K562 (cell line): Measurements from ENCODE around the gene SLC32A1. TPM values are rescaled to one million over a fixed set of nuclear protein-coding genes. Genes with fewer than 3 reads are reported as not detected.

Source experiments
- ATAC-seq: fragments of 200-7000 bp; cut with Tn5 transposase; 3 replicates; pipeline ENCODE4 v1.9.1; 2020; ENCODE audit warnings: moderate library complexity
- BruUV-seq: library from RNA; stranded (reverse); fragments of 400-500 nt; replicated peaks from 2 replicates; lab custom pipeline; 2021; lab: Mats Ljungman, UMichigan
- CTCF ChIA-PET: fragments of 300-600 bp; formaldehyde crosslinking; extraction: SDS; loops from one replicate; lab custom pipeline; 2021; ENCODE audit warnings: low intra/inter-chr PET ratio; lab: Yijun Ruan, JAX
- POLR2A ChIA-PET: fragments of 300-600, 350-650 bp; sonication (Branson Sonifier 250); formaldehyde crosslinking; extraction: SDS; loops from one replicate; lab custom pipeline; 2021; ENCODE audit warnings: antibody characterized with exemption, inconsistent platforms; lab: Yijun Ruan, JAX
- DNase-seq, 4 experiments: peaks; one replicate each; pipeline versions ENCODE4 v3.0.0 to v3.0.0-alpha.2; 2011 to 2018; ENCODE audit warnings: low spot score in 3 of 4, mixed read lengths in 3 of 4; ENCODE audit errors: extremely low read depth in 1 of 4
- FAIRE-seq: peaks from 2 replicates; lab custom pipeline; 2011; peaks lifted over from hg19 to GRCh38; lab: Jason Lieb, UNC
- H2AFZ ChIP-seq: 2 replicates; pipeline ENCODE4 v1.6.0; 2011; ENCODE audit warnings: low read depth, low read length, control low read depth, inconsistent platforms
- H3K27ac ChIP-seq: fragments of 200-600 bp; 3 replicates; pipeline ENCODE4 v1.8.0; 2011; ENCODE audit warnings: low read depth, mild to moderate bottlenecking, control low read depth, inconsistent platforms, low read length, moderate library complexity, mixed read lengths; ENCODE audit errors: extremely low read depth
- H3K27me3 ChIP-seq, 2 experiments: fragments of 300-600 bp in 1 of 2; 2 replicates in 1 of 2; 3 replicates in 1 of 2; pipeline versions ENCODE4 v1.6.0 to v1.8.0; 2011; ENCODE audit warnings: inconsistent platforms in 2 of 2, low read length in 2 of 2, mild to moderate bottlenecking in 1 of 2, mixed read lengths in 1 of 2, moderate library complexity in 1 of 2; ENCODE audit not compliant: control insufficient read depth in 2 of 2, insufficient read depth in 2 of 2
- H3K36me3 ChIP-seq: fragments of 300-600 bp; 3 replicates; pipeline ENCODE4 v1.8.0; 2011; ENCODE audit warnings: mild to moderate bottlenecking, low read length, inconsistent platforms; ENCODE audit not compliant: control insufficient read depth, insufficient read depth
- H3K4me1 ChIP-seq, 2 experiments: fragments of 200-600 bp in 1 of 2; replicated peaks in 1 of 2; 2 replicates in 1 of 2; 3 replicates in 1 of 2; pipeline versions ENCODE4 v1.5.1 to v1.8.0; 2011; ENCODE audit warnings: inconsistent platforms in 2 of 2, low read length in 2 of 2, mild to moderate bottlenecking in 1 of 2, mixed read lengths in 1 of 2, moderate library complexity in 1 of 2; ENCODE audit not compliant: control insufficient read depth in 2 of 2, insufficient read depth in 2 of 2
- H3K4me2 ChIP-seq: 2 replicates; pipeline ENCODE4 v1.6.1; 2011; ENCODE audit warnings: low read length, control low read depth, inconsistent platforms, mixed read lengths; ENCODE audit not compliant: insufficient read depth
- H3K4me3 ChIP-seq: fragments of 200-600 bp; sonication (generic), shearing (Covaris generic); 2 replicates; pipeline ENCODE4 v1.5.1; 2016; ENCODE audit warnings: control low read depth, inconsistent platforms
- H3K79me2 ChIP-seq: fragments of 200-600 bp; 3 replicates; pipeline ENCODE4 v1.8.0; 2011; ENCODE audit warnings: low read length, inconsistent platforms; ENCODE audit not compliant: control insufficient read depth, insufficient read depth
- H3K9ac ChIP-seq, 2 experiments: 2 replicates each; pipeline versions ENCODE4 v1.6.0 to v1.6.1; 2011; ENCODE audit warnings: low read depth in 2 of 2, low read length in 2 of 2, control low read depth in 1 of 2, inconsistent platforms in 1 of 2, mild to moderate bottlenecking in 1 of 2, mixed read lengths in 1 of 2; ENCODE audit not compliant: insufficient read depth in 1 of 2
- H3K9me1 ChIP-seq: one replicate; pipeline ENCODE4 v1.6.0; 2011; ENCODE audit warnings: inconsistent platforms, mild to moderate bottlenecking, low read length, moderate library complexity; ENCODE audit not compliant: control insufficient read depth, insufficient read depth
- H3K9me3 ChIP-seq: replicated peaks from 2 replicates; pipeline ENCODE4 v1.5.1; 2011; ENCODE audit warnings: low read depth, low read length, inconsistent platforms; ENCODE audit not compliant: control insufficient read depth, insufficient read depth
- H4K20me1 ChIP-seq: replicated peaks from 2 replicates; pipeline ENCODE4 v1.6.1; 2011; ENCODE audit warnings: low read length, inconsistent platforms, mixed read lengths; ENCODE audit not compliant: control insufficient read depth, insufficient read depth
- CBX2 ChIP-seq: fragments of 200-600 bp; sonication (generic); IDR thresholded peaks from one replicate; pipeline ENCODE4 v1.6.1; 2012; ENCODE audit warnings: mild to moderate bottlenecking, low read length, inconsistent platforms; ENCODE audit not compliant: insufficient read depth, poor library complexity, severe bottlenecking
- ELK1 ChIP-seq: sonication (generic); formaldehyde crosslinking; IDR thresholded peaks from 2 replicates; pipeline ENCODE4 v1.8.1; 2022; ENCODE audit warnings: missing genetic modification reagents
- JUND ChIP-seq, 2 experiments: IDR thresholded peaks; 2 replicates in 1 of 2; 3 replicates in 1 of 2; pipeline ENCODE4 v1.6.1; 2011; ENCODE audit warnings: borderline replicate concordance in 2 of 2, low read depth in 2 of 2, low read length in 2 of 2, improper control_type of control experiment in 1 of 2, missing biosample characterization in 1 of 2, missing genetic modification characterization in 1 of 2, missing genetic modification reagents in 1 of 2
- NONO ChIP-seq, 2 experiments: fragments of 200-400 bp in 1 of 2; fragments of 450-650 bp in 1 of 2; formaldehyde crosslinking in 1 of 2; IDR thresholded peaks; 2 replicates each; pipeline ENCODE4 v1.6.1; 2017; ENCODE audit warnings: low read depth in 2 of 2, mild to moderate bottlenecking in 2 of 2, moderate library complexity in 2 of 2, low read length in 1 of 2
- ZNF23 ChIP-seq: fragments of 250-450 bp; sonication (Bioruptor Pico); IDR thresholded peaks from 2 replicates; pipeline ENCODE4 v1.4.0; 2020; ENCODE audit warnings: mild to moderate bottlenecking
- WGBS: fragments of 100-300 bp; shearing (Covaris generic); methylation state at CpG from one replicate; pipeline ENCODE4 v1.1.6; 2016; ENCODE audit warnings: low coverage, mixed read lengths; ENCODE audit not compliant: insufficient coverage; ENCODE audit errors: missing lambda C conversion rate; 5-methylcytosine and 5-hydroxymethylcytosine counted together
- in situ Hi-C: fragments of 300-500 bp; cut with MboI; formaldehyde crosslinking; loops from 4 replicates; pipeline ENCODE4 v1.15.0; 2018; ENCODE audit warnings: inconsistent platforms, mixed read lengths
- intact Hi-C: fragments of 100-400 bp; cut with micrococcal nuclease; formaldehyde crosslinking; loops from 2 replicates; pipeline ENCODE4 v1.14.2; 2022
- polyA plus RNA-seq, 8 experiments: library from polyadenylated mRNA; depleted of rRNA in 4 of 8; stranded (reverse) in 5 of 8; unstranded in 3 of 8; fragments of >200 nt; fragmentation: Nextera tagmentation in 2 of 8; fragmentation: Illumina TruSeq in 1 of 8; extraction: Ambion mirVana in 2 of 8; extraction: Trizol in 1 of 8; gene quantifications; 2 replicates each; pipeline versions ENCODE4 v1.2.1 to v1.2.3, GENCODE V29; 2011 to 2014; ENCODE audit warnings: inconsistent platforms in 1 of 8, missing spikeins in 1 of 8
- total RNA-seq, 7 experiments: library from RNA; depleted of rRNA in 6 of 7; stranded (reverse); fragments of >200 nt in 6 of 7; fragmentation: Illumina TruSeq in 2 of 7; extraction: Trizol in 2 of 7; gene quantifications; 2 replicates each; pipeline versions ENCODE4 v1.2.1 to v1.2.3, GENCODE V29; 2011 to 2021; ENCODE audit warnings: low replicate concordance in 1 of 7
- TF ChIP-seq, protein P1 (sequence below): IDR thresholded peaks from 2 replicates; pipeline ENCODE4 v1.6.1; 2016; ENCODE audit warnings: missing genetic modification characterization, missing compliant biosample characterization
- TF ChIP-seq, protein P2 (sequence below): fragments of 250-450 bp; sonication (Bioruptor Pico); IDR thresholded peaks from 2 replicates; pipeline ENCODE4 v1.5.0; 2022; ENCODE audit warnings: mild to moderate bottlenecking
- TF ChIP-seq, protein P3 (sequence below): sonication (generic); formaldehyde crosslinking; IDR thresholded peaks from 2 replicates; pipeline ENCODE4 v1.8.0; 2022; ENCODE audit warnings: mild to moderate bottlenecking, low read depth, missing genetic modification reagents
- TF ChIP-seq, protein P4 (sequence below), 2 experiments: IDR thresholded peaks in 1 of 2; conservative IDR thresholded peaks in 1 of 2; 2 replicates each; pipeline ENCODE4 v1.6.1; 2016; ENCODE audit warnings: low read depth in 2 of 2, mild to moderate bottlenecking in 1 of 2, missing compliant biosample characterization in 1 of 2, missing genetic modification characterization in 1 of 2, moderate library complexity in 1 of 2

Gene SLC32A1
- total and polyA plus RNA-seq, 9 of the 15 experiments (the other 6 are each of a cell fraction or from before 2014, with no cell fraction given), result not detected

GRCh38 chr20:38700926-38701325 lies 23.4 kb upstream of the SLC32A1 start:
- WGBS, result 0% methylated on average over 3 of the region's 3 CpGs
- no peak for FAIRE-seq
- CTCF ChIA-PET, result no interaction called here
- TF ChIP-seq, protein P1, sequence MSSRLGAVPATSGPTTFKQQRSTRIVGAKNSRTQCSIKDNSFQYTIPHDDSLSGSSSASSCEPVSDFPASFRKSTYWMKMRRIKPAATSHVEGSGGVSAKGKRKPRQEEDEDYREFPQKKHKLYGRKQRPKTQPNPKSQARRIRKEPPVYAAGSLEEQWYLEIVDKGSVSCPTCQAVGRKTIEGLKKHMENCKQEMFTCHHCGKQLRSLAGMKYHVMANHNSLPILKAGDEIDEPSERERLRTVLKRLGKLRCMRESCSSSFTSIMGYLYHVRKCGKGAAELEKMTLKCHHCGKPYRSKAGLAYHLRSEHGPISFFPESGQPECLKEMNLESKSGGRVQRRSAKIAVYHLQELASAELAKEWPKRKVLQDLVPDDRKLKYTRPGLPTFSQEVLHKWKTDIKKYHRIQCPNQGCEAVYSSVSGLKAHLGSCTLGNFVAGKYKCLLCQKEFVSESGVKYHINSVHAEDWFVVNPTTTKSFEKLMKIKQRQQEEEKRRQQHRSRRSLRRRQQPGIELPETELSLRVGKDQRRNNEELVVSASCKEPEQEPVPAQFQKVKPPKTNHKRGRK, result no peak
- TF ChIP-seq, protein P2, sequence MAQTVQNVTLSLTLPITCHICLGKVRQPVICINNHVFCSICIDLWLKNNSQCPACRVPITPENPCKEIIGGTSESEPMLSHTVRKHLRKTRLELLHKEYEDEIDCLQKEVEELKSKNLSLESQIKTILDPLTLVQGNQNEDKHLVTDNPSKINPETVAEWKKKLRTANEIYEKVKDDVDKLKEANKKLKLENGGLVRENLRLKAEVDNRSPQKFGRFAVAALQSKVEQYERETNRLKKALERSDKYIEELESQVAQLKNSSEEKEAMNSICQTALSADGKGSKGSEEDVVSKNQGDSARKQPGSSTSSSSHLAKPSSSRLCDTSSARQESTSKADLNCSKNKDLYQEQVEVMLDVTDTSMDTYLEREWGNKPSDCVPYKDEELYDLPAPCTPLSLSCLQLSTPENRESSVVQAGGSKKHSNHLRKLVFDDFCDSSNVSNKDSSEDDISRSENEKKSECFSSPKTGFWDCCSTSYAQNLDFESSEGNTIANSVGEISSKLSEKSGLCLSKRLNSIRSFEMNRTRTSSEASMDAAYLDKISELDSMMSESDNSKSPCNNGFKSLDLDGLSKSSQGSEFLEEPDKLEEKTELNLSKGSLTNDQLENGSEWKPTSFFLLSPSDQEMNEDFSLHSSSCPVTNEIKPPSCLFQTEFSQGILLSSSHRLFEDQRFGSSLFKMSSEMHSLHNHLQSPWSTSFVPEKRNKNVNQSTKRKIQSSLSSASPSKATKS, result no peak
- TF ChIP-seq JUND (IDR thresholded peaks at IDR 0.05; ENCODE audit: borderline replicate concordance, low read depth, low read length), result no peak
- no peak for TF ChIP-seq JUND (tag; IDR thresholded peaks at IDR 0.05; ENCODE audit: borderline replicate concordance, low read depth, low read length)
- no peak for TF ChIP-seq NONO (IDR thresholded peaks at IDR 0.05; ENCODE audit: low read depth in 2 of 2, low read length in 1 of 2)
- TF ChIP-seq, protein P3, sequence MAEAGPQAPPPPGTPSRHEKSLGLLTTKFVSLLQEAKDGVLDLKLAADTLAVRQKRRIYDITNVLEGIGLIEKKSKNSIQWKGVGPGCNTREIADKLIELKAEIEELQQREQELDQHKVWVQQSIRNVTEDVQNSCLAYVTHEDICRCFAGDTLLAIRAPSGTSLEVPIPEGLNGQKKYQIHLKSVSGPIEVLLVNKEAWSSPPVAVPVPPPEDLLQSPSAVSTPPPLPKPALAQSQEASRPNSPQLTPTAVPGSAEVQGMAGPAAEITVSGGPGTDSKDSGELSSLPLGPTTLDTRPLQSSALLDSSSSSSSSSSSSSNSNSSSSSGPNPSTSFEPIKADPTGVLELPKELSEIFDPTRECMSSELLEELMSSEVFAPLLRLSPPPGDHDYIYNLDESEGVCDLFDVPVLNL, result no peak
- no peak for TF ChIP-seq CBX2
- TF ChIP-seq, protein P4, sequence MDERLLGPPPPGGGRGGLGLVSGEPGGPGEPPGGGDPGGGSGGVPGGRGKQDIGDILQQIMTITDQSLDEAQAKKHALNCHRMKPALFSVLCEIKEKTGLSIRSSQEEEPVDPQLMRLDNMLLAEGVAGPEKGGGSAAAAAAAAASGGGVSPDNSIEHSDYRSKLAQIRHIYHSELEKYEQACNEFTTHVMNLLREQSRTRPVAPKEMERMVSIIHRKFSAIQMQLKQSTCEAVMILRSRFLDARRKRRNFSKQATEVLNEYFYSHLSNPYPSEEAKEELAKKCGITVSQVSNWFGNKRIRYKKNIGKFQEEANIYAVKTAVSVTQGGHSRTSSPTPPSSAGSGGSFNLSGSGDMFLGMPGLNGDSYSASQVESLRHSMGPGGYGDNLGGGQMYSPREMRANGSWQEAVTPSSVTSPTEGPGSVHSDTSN (CRISPR knock-in tag; IDR thresholded peaks at IDR 0.05; ENCODE audit: low read depth), result no peak
- TF ChIP-seq, protein P4 (tag; conservative IDR thresholded peaks at IDR 0.05; ENCODE audit: low read depth), result no peak
- TF ChIP-seq ZNF23, result no peak
- no peak for TF ChIP-seq ELK1 (CRISPR knock-in tag)

More at GRCh38 chr20:38700926-38701325, 23.4 kb upstream of the SLC32A1 start:
- Histone ChIP-seq H3K4me3 (no peak overlapping the region), H3K36me3 (no peaks in the 10 kb centered on the region), H3K4me2 (no peak overlapping the region), H3K27ac (no peak overlapping the region), H3K4me1 (no peaks in the 10 kb centered on the region), H3K79me2 (no peaks in the 10 kb centered on the region), H3K9me3 (no peaks in the 10 kb centered on the region), H3K27me3 (peaks cover 55 to 88% of the 10 kb centered on the region in 2 experiments), H3K9me1 (peaks cover 2% of the 10 kb centered on the region), H2AFZ (no peak overlapping the region), H3K9ac (no peak overlapping the region), H4K20me1 (peaks cover 16% of the 10 kb centered on the region; the same call in 1 of the 2 replicates)
- in situ Hi-C loops, result no loop called here
- ATAC-seq, result no peak
- no TSS peak for BruUV-seq
- POLR2A ChIA-PET, result interaction anchor here (0.7 kb wide), 1 partner anchor 102 kb away, joined by 3 read pairs; no protein-coding TSS in a partner anchor
- no peak for DNase-seq
- intact Hi-C loops, result no loop called here
